Natural killer cell (primary cell): ENCODE data around the gene FAT2. TPM values are rescaled to one million over a fixed set of nuclear protein-coding genes. Genes with fewer than 3 reads are reported as not detected.

Experiments
- ATAC-seq, 3 donors: fragments of 150-1000 bp in 2 of 3; fragments of 200-7000 bp in 1 of 3; cut with Tn5 transposase; 1 replicate in 1 of 3; 2 replicates in 2 of 3; pipeline ENCODE4 v1.10.0; 2021; ENCODE audit warnings: mild to moderate bottlenecking in 2 of 3, moderate library complexity in 2 of 3
- DNase-seq, 2 donors: peaks; one replicate each; pipeline versions ENCODE4 v3.0.0 to v3.0.0-alpha.2; 2013 to 2021; ENCODE audit warnings: mixed read lengths in 1 of 2
- H3K27ac ChIP-seq: one replicate; pipeline ENCODE4 v1.5.1; 2013; ENCODE audit warnings: mild to moderate bottlenecking, low read length
- H3K27me3 ChIP-seq: one replicate; pipeline ENCODE4 v1.6.1; 2013; ENCODE audit warnings: low read length; ENCODE audit not compliant: control insufficient read depth, insufficient read depth
- H3K36me3 ChIP-seq: one replicate; pipeline ENCODE4 v1.6.1; 2013; ENCODE audit warnings: low read length; ENCODE audit not compliant: control insufficient read depth, insufficient read depth
- H3K4me1 ChIP-seq: one replicate; pipeline ENCODE4 v1.6.1; 2013; ENCODE audit warnings: low read length; ENCODE audit not compliant: control insufficient read depth, insufficient read depth
- H3K4me3 ChIP-seq: one replicate; pipeline ENCODE4 v1.5.1; 2013; ENCODE audit warnings: low read length
- H3K9me3 ChIP-seq: one replicate; pipeline ENCODE4 v1.6.1; 2013; ENCODE audit warnings: low read length; ENCODE audit not compliant: control insufficient read depth, insufficient read depth
- H3K27ac Mint-ChIP-seq, 2 donors: one replicate each; pipeline ENCODE4 v1.8.0; 2022; ENCODE audit warnings: mild to moderate bottlenecking in 2 of 2, mixed read lengths in 2 of 2, moderate library complexity in 1 of 2
- H3K27me3 Mint-ChIP-seq, 2 donors: one replicate each; pipeline ENCODE4 v1.8.0; 2022; ENCODE audit warnings: low read depth in 2 of 2, mixed read lengths in 2 of 2
- H3K36me3 Mint-ChIP-seq: one replicate; pipeline ENCODE4 v1.8.0; 2022; ENCODE audit warnings: mixed read lengths
- H3K4me1 Mint-ChIP-seq, 2 donors: one replicate each; pipeline ENCODE4 v1.8.0; 2022; ENCODE audit warnings: mixed read lengths in 2 of 2
- H3K4me3 Mint-ChIP-seq: one replicate; pipeline ENCODE4 v1.8.0; 2022; ENCODE audit warnings: mild to moderate bottlenecking, moderate library complexity, mixed read lengths
- H3K9me3 Mint-ChIP-seq, 2 donors: one replicate each; pipeline ENCODE4 v1.8.0; 2022; ENCODE audit warnings: mixed read lengths in 2 of 2
- whole genome bisulfite sequencing: methylation state at CpG from one replicate; pipeline ENCODE4 v1.1.7; 2013; ENCODE audit warnings: missing lambda C conversion rate; ENCODE audit not compliant: insufficient coverage; 5-methylcytosine and 5-hydroxymethylcytosine counted together
- intact Hi-C: fragments of 100-400 bp; cut with micrococcal nuclease; formaldehyde crosslinking; loops from one replicate; pipeline ENCODE4 v1.14.2; 2022
- total RNA-seq, 4 donors: library from RNA; stranded (reverse); fragments of 120-200 nt in 1 of 4; gene quantifications; one replicate each; pipeline versions ENCODE4 v1.2.3 to v1.2.4, GENCODE V29; 2013 to 2022
- TF ChIP-seq, protein P1 (sequence below): fragments of 200-600 bp; IDR thresholded peaks from one replicate; pipeline ENCODE4 v1.8.0; 2022; ENCODE audit warnings: antibody characterized with exemption

FAT2 gene
- total RNA-seq, 3 donors from 2014 or later (not counting 1 experiment from before 2014, with no cell fraction given) = not detected

DNA sequence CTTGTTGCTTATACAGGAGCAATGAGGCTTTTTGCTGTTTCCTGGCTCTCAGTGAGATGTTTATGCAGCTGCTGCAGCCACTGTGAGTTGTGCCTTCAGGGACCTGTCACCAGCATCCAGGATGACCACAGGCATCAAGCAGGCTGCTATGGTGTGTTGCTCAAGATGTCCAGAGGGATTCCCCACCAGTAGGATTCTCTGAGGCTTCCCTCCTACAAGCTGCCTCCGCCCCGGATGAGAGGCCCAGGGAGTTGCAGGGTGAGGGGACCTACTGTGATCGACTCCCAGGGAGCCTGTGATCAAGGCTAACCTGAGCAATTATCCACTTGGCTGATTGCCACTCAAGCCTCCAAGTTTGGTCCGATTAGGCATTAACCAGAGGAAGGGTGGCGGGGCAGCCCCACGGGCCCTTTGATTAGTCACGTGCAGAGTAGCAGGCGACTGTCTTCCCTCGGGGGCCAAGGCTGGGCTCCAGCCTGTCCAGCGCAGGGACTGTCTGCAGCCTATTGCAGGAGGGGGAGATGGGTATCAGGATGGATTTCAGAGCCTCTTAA, 1.8 kb upstream of the FAT2 start:
- Mint-ChIP-seq H3K27me3 (peaks cover 3 to 5% of the 10 kb centered on the region in 2 donors), H3K27ac (no peak overlapping the region), H3K36me3 (no peaks in the 10 kb centered on the region), H3K9me3 (no peaks in the 10 kb centered on the region), H3K4me3 (no peak overlapping the region), H3K4me1 (no peaks in the 10 kb centered on the region)
- Histone ChIP-seq H3K4me1 (no peaks in the 10 kb centered on the region), H3K27ac (no peak overlapping the region), H3K36me3 (no peaks in the 10 kb centered on the region), H3K9me3 (no peaks in the 10 kb centered on the region), H3K4me3 (no peak overlapping the region), H3K27me3 (no peaks in the 10 kb centered on the region)
- 93% methylated on average over 10 of the region's 10 CpGs for WGBS
- intact Hi-C loops = no loop called here
- TF ChIP-seq, protein P1, sequence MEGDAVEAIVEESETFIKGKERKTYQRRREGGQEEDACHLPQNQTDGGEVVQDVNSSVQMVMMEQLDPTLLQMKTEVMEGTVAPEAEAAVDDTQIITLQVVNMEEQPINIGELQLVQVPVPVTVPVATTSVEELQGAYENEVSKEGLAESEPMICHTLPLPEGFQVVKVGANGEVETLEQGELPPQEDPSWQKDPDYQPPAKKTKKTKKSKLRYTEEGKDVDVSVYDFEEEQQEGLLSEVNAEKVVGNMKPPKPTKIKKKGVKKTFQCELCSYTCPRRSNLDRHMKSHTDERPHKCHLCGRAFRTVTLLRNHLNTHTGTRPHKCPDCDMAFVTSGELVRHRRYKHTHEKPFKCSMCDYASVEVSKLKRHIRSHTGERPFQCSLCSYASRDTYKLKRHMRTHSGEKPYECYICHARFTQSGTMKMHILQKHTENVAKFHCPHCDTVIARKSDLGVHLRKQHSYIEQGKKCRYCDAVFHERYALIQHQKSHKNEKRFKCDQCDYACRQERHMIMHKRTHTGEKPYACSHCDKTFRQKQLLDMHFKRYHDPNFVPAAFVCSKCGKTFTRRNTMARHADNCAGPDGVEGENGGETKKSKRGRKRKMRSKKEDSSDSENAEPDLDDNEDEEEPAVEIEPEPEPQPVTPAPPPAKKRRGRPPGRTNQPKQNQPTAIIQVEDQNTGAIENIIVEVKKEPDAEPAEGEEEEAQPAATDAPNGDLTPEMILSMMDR = no peak
- DNase-seq (no peak), ATAC-seq (no peak)

DNA sequence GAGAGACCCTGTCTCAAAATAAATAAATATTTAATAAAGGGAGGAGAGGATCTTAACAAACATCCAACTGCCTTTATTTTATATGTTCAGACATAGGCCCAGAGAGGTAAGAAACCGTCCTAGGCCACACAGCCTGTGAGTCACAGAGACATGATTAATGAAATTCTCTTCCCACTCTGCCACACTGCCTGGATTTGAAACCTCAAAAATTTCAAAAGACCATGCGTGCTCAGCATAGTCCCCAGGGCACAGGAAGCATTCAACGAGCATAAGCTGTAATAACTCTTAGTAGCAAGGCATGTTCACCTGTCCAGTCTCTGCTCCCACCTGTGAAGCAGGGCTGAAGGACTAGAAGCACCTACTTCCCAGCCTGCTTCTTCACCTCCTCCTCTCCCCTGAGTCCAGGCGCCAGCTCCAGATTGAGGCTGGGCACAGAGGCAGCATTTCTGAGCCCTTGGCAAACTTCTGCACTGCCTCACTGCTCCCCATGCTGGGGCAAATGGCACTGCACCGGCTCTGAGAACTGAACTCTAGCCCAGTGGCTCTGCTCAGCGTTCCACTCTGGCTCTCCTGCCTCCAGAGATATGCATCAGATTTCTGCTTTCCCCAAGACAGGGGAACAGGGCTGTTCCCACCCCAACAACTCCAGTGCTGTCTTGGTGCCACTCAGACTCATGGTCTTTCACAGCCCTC, 1.1 kb downstream of the FAT2 start:
- Histone ChIP-seq H3K27me3 (no peaks in the 10 kb centered on the region), H3K9me3 (no peaks in the 10 kb centered on the region), H3K4me3 (no peak overlapping the region), H3K27ac (no peak overlapping the region), H3K4me1 (no peaks in the 10 kb centered on the region), H3K36me3 (no peaks in the 10 kb centered on the region)
- Mint-ChIP-seq H3K4me1 (no peaks in the 10 kb centered on the region), H3K27ac (no peak overlapping the region), H3K9me3 (no peaks in the 10 kb centered on the region), H3K36me3 (no peaks in the 10 kb centered on the region), H3K27me3 (peaks cover 3 to 5% of the 10 kb centered on the region in 2 donors), H3K4me3 (no peak overlapping the region)
- intact Hi-C loops = no loop called here
- DNase-seq (no peak), ATAC-seq (no peak)
- TF ChIP-seq, protein P1 = no peak
- 81% methylated on average over 6 of the region's 6 CpGs for WGBS

DNA sequence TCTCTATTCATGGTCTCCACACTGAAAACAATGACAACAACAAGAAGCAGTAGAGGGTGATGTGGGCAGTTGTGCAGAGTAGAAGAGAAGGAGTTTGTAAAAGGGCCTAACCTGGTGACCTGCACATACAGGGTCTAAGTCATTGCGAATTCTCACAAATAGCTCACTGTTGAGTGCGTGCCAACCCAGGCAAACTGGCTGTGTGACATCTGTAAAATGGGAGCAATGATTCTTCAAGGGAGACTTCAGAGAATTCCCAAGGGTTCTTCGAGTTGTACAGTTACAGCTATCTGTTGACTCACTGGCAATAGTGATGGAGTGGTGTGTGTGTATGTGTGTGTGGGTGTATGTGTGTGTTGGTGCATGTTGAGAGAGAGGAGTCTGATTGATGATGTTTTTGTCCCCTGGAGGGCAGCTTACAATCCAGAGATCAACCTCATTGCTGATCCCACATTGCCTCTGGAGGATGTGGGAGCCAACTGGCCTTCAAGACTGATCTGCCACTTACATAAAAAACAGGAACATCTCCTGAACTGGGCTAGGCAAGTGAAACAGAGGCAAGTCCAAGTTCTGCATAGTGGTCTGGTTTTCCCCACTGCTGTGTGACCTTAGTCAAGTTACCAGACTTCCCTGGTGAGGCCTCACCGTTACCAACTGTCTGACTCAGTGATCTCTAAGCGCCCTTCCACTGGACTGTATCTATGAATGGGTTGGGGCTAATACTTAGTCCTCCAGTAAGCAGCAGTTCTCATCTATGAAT, 3.2 kb downstream of the FAT2 start:
- Histone ChIP-seq H3K4me3 (no peak overlapping the region), H3K27ac (no peak overlapping the region), H3K9me3 (no peaks in the 10 kb centered on the region), H3K36me3 (no peaks in the 10 kb centered on the region), H3K4me1 (no peaks in the 10 kb centered on the region), H3K27me3 (no peaks in the 10 kb centered on the region)
- H3K27ac Mint-ChIP-seq = no peak overlapping the region
- H3K27me3 Mint-ChIP-seq = peaks cover 0 to 3% of the 10 kb centered on the region in 2 donors
- no peak overlapping the region for H3K4me3 Mint-ChIP-seq
- H3K9me3 Mint-ChIP-seq = no peaks in the 10 kb centered on the region
- intact Hi-C loops = no loop called here
- no peaks in the 10 kb centered on the region for H3K36me3 Mint-ChIP-seq
- TF ChIP-seq, protein P1 = no peak
- DNase-seq (no peak), ATAC-seq (no peak)
- no peaks in the 10 kb centered on the region for H3K4me1 Mint-ChIP-seq
- 86% methylated on average over 5 of the region's 5 CpGs for WGBS
